ENCODE measurements around the gene TBC1D16.

TBC1D16 gene, protein sequence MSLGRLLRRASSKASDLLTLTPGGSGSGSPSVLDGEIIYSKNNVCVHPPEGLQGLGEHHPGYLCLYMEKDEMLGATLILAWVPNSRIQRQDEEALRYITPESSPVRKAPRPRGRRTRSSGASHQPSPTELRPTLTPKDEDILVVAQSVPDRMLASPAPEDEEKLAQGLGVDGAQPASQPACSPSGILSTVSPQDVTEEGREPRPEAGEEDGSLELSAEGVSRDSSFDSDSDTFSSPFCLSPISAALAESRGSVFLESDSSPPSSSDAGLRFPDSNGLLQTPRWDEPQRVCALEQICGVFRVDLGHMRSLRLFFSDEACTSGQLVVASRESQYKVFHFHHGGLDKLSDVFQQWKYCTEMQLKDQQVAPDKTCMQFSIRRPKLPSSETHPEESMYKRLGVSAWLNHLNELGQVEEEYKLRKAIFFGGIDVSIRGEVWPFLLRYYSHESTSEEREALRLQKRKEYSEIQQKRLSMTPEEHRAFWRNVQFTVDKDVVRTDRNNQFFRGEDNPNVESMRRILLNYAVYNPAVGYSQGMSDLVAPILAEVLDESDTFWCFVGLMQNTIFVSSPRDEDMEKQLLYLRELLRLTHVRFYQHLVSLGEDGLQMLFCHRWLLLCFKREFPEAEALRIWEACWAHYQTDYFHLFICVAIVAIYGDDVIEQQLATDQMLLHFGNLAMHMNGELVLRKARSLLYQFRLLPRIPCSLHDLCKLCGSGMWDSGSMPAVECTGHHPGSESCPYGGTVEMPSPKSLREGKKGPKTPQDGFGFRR

DNA sequence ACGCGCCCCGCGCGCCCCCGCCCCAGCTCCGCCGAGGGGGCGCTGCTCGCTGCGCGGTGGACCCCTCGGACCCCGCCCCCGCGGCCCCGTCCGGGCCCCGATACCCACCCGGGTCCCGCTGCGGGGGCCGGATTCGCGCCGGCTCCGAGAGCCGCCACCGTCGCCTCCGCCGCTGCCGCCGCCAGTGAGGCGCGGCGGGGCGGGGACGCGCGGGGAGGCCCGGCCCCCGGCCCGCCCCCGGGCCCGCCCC is at the start of gene TBC1D16:
Gene TBC1D16 (minus strand): TSS at position 186 of the 250 bp plus-strand sequence. CDS start 22,325 bp downstream, outside the sequence.
- no peak for DNase-seq (ENCODE audit: low spot score)

- DNase-seq (ENCODE audit: low spot score) = no peak
Measured at GRCh38 chr17:80084773-80085172, 49.1 kb upstream of the TBC1D16 start.

GRCh38 chr17:80083136-80083661 is 47.5 kb upstream of the TBC1D16 start:
- DNase-seq (ENCODE audit: low spot score) = no peak

DNA sequence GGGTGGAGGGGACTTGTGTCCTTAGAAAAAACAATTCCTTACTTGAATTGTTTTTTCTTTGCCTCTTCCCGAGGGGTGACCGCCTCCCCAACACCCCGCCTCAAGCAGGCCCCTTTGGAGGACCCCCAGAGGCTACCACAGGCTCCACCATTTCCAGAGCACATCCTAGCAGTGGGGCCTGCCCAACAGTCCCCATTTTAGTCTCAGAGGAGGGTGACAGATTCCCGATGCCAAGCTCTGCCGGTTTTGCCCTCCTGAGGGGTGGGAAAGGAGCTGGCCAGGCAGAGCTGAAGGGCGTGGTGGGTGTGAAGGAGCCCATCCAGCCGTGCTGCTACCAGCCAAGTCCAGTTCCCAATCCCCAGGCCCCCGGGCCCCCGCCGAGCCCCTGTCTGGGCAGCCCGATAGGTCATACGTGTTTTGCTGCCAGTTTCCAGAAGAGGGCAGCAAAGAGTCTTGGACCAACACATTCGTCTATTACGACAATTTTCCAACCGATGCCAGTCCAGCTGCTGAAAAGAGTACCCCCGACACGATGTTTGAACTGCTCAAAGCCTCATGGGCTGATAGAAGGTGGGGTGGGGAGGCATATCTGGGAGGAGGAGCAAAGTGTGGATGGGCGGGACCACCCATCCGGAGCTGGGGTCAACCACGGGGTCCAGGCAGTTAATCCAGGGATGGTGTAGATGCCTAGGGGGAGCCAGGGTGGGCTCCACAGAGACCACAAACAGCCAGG is 46.9 kb upstream of the TBC1D16 start:
- DNase-seq (ENCODE audit: low spot score) = peak; percentile 94

GRCh38 chr17:80081596-80081995 is 45.9 kb upstream of the TBC1D16 start:
- DNase-seq (ENCODE audit: low spot score) = no peak

DNA sequence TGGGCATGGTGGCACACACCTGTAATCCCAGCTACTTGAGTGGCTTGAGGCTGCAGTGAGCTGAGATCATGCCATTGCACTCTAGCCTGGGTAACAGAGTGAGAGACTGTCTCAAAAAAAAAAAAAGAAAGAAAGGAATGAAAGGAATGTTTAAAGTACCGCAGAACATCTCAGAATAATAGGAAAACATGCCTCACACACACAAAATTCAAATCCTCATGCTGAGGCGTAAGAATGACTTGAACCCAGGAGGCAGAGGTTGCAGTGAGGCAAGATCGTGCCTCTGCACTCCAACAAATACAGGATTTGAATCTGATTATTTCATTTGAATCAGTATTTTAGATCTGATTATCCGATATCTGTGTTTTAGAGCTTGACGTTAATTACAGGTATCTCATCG is 44.4 kb upstream of the TBC1D16 start:
- no peak for DNase-seq (ENCODE audit: low spot score)

DNA sequence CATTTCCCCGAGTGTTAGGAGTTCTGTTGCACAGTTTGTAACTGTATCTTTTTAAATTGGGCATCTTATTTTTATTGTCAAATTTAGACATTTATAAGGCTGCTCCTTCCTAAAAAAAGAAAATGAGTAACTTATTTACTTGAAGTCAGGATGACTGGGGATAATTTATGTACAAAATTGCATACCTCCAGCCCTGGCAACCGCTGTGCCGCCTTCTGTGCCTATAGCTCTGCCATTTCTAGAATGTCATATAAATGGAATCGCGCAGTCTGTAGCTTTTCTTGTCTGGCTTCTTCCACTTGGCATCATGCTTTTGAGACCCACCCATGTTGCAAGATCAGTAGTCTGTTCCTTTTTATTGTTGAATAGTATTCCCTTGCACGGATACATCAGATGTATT is 36.7 kb upstream of the TBC1D16 start:
- DNase-seq (ENCODE audit: low spot score) = no peak

DNA sequence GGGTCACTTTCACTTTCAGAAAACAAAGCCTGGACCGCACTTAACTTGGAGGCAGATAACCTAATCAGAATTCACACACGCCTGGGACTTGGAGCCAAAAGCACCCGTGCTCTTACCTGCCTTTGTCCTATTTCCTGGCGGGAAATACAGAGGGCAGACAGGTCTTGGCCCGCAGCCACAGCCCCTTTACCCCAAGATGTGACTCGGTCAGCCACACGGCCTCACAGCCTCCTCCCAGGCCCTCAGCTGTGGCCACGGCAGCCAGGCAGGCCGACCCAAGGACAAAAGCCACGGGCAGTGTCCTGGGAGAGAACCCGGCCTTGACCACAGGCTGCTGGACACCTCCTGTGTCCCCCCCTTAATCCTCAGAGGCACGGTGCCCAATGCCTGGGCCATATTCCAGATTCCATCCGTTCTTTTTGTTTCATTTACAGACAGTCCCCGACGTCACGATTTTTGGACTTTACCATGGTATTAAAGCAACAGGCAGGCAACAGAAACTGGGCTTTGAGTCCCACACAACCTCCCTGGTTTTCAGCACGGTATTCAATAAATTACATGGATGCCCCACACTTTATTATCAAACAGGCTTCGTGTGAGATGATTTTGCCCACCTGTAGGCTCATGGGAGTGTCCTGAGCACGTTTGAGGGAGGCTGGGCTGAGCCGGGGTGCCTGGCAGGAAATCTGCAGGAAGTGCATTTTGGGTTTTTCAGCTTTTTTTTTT is 35.6 kb upstream of the TBC1D16 start:
- peak; percentile 32 for DNase-seq (ENCODE audit: low spot score)

- DNase-seq (ENCODE audit: low spot score) = peak; percentile 25
Measured at GRCh38 chr17:80070375-80071115, 34.9 kb upstream of the TBC1D16 start.

DNA sequence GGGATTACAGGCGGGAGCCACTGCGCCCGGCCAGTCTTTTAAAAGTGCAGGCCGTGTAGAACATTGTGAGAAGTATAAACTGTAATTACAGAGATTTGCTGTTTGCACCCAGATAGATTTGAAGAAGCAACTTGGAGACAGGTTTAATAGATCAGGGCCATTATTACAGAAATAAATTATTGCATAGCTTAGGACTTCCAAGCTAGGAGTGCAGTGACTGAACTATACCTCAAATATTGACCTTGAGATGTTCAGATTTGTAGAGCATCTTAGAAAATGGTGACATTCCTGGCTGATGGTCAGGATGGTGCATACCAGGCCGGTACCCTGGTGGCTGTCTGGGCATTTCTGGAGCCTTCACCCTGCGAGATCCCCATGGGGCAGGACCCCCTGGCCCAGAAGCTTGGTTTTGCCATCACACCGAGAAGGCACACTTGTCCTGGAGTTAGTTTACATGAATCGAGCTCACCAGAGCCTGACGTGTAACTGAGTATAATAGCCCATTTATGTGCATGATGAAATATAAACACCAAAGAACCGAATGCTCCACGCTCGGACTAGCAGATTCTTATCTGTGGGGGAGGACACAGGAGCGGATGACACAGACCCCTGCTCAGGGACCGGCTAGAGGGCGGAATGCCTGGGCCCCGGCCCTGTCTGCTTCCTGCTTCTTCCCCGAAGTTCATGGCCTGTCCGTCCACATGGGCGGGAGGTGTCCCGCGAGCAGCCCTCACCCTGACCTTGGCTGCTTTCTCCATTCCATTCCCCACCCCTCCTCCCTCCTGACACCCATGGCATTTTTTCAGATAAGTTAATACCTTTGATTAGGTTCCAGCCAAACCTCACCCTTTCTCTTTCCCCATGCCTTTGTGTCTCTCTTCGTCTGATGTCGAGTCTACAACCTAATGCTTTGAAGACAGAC is 32.9 kb upstream of the TBC1D16 start:
- peak; percentile 34 for DNase-seq (ENCODE audit: low spot score)

DNA sequence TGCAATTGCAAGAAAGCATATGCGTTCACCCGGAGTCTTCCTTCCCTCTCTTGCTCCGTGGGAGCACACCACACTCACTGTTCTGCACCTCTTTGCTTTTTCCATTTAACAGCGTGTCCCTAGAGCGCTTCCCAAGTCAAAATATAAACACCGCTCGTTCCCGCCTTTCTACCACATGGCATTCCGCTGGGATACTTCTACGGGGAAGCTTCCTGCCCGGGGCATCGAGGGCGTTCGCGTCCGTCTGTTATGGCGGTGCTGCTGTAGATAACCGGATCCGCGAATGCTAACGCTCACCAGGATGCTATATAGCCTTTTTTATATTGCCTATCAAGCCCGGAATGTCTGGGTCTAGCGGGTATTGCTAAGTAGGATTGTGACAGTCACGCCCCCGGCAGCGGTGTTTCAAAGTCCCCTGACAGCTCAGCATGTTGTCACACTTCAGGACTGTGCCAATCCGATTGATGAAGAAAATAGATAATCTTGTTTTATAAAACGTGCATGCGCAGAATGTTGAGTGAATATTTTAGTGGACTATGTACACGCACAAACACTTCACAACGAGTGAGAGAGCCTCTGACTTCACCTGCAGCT is 31.8 kb upstream of the TBC1D16 start:
- no peak for DNase-seq (ENCODE audit: low spot score)

- DNase-seq (ENCODE audit: low spot score) = peak; percentile 62
Measured at GRCh38 chr17:80065478-80066170, 30.0 kb upstream of the TBC1D16 start.

DNA sequence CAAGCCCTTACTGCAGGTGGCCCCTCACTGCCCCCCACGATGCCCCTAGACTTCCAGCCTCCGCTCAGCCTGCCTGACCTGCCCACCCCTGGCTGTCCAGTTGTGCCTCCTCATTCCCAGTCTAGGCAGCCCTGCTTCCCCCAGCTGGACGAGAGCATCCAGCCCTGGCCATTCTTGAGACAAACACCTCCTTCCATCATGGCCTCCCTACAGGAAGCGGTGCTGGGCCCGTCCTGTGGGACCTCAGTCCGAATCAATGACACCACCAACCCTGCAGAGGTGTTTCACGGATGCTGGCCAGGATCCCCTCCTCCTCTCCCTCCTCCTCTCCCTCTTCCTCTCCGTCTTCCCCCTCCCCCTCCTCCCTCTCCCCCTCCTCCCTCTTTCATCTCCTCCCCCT is 29.0 kb upstream of the TBC1D16 start:
- DNase-seq (ENCODE audit: low spot score) = no peak

DNA sequence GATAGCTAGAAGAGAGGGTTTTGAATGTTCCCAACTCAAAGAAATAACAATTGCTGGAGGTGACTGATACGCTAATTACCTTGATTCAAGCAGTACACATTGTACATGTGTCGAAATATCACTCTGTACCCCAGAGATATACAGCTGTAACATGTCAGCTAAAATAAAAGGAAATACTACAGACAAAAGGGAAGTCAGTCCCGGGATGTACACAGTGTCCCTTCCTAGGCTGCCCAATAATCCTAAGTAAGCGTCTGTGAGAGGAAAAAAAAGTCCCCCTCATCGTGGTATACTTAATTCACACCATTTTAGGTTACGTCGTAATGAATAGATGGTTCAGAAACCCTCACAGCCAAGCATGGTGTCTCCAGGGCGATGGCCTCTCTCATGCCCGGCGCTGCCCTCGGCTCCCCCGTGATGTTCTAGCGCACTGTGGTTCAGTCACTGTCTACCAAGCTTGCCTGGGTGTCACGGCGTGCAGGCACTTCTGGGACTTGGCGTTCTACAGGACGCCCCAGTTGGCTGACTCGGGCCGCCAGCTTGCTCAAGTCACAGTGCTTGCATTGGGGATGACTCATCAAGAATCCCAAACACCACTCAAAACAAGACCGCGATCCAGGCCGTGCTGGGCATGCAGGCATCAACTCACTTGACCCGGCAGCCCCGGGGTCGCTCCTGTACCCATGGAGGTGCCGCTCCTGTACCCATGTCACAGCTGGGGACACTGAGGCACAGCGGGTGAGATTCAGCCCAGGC is 28.3 kb upstream of the TBC1D16 start:
- peak; percentile 41 for DNase-seq (ENCODE audit: low spot score)

DNA sequence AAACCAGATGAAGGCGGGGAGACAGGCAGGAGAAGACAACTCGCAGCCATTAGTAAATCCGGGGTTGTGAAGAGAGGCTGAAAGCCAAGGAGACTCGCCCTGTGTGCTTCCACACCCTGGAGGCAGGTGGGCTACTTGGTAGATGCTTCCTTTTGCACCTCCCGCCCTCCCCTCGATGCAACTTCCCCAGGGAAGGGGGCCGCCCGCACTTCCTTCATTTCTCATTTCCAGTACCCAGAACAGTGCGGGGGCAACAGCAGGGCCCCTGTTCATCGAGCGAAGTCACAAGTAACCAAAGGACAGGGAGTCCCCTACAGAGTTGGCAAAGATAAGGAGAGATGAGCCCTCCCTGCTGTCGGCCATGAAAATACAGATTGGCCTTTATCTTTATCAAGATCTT is 25.7 kb upstream of the TBC1D16 start:
- peak; percentile 34 for DNase-seq (ENCODE audit: low spot score)

GRCh38 chr17:80060644-80061043 is 25.0 kb upstream of the TBC1D16 start:
- no peak for DNase-seq (ENCODE audit: low spot score)

- peak; percentile 25 for DNase-seq (ENCODE audit: low spot score)
Measured at GRCh38 chr17:80058311-80058955, 22.8 kb upstream of the TBC1D16 start.

- no peak for DNase-seq (ENCODE audit: low spot score)
Measured at GRCh38 chr17:80055597-80055996, 19.9 kb upstream of the TBC1D16 start.
